Pancreas (tissue), 10 donors: ENCODE results near the gene GRK5. TPM values are rescaled to one million over a fixed set of nuclear protein-coding genes. Genes with fewer than 3 reads are reported as not detected.

ENCODE experiments used
- ATAC-seq, 4 donors: fragments of 200-7000 bp; cut with Tn5 transposase; one replicate each; pipeline versions ENCODE4 v1.8.0 to v1.9.1; 2020; ENCODE audit warnings: mild to moderate bottlenecking in 4 of 4, moderate library complexity in 4 of 4
- DNase-seq, 6 donors: peaks; one replicate each; pipeline ENCODE4 v3.0.0-alpha.2; 2020
- FAIRE-seq: peaks from 2 replicates; lab custom pipeline; 2012; peaks lifted over from hg19 to GRCh38; lab: Jason Lieb, UNC
- H3K27ac ChIP-seq, 4 donors: fragments of 200-600 bp; sonication (generic); 1 replicate in 3 of 4; 2 replicates in 1 of 4; pipeline versions ENCODE4 v1.5.0 to v1.8.0; 2020
- H3K27me3 ChIP-seq, 4 donors: fragments of 200-600 bp; one replicate each; pipeline ENCODE4 v1.8.0; 2021
- H3K36me3 ChIP-seq, 3 donors: fragments of 200-600 bp; sonication (generic) in 1 of 3; one replicate each; pipeline versions ENCODE4 v1.5.0 to v1.8.0; 2020 to 2021
- H3K4me1 ChIP-seq, 3 donors: fragments of 200-600 bp; one replicate each; pipeline ENCODE4 v1.8.0; 2021
- H3K4me3 ChIP-seq, 4 donors: fragments of 200-600 bp; sonication (generic) in 2 of 4; one replicate each; pipeline versions ENCODE4 v1.5.0 to v1.8.0; 2020 to 2021
- H3K9me3 ChIP-seq, 4 donors: fragments of 200-600 bp; one replicate each; pipeline ENCODE4 v1.8.0; 2021
- CTCF ChIP-seq, 4 donors: fragments of 200-600 bp; sonication (generic) in 3 of 4; IDR thresholded peaks; one replicate each; pipeline versions ENCODE4 v1.5.0 to v1.8.0; 2021; ENCODE audit warnings: antibody characterized with exemption in 4 of 4
- WGBS, 2 donors: extraction: QIAGEN DNeasy Blood & Tissue Kit; methylation state at CpG; one replicate each; pipeline ENCODE4 v1.1.7; 2013; 5-methylcytosine and 5-hydroxymethylcytosine counted together
- intact Hi-C, 3 donors: fragments of 100-400 bp; cut with DNase I; formaldehyde crosslinking; loops; one replicate each; pipeline versions ENCODE4 v1.11.1 to v1.14.2; 2022
- polyA plus RNA-seq, 2 donors: library from polyadenylated mRNA; stranded (reverse); fragments of 200-250 nt; gene quantifications; one replicate each; pipeline ENCODE4 v1.2.3, GENCODE V29; 2013
- total RNA-seq, 6 donors: library from RNA; stranded (reverse); fragmentation: NEBNext Ultra II Directional in 4 of 6; extraction: Animal tissue kit (Norgen Biotek cat#: 25700) in 4 of 6; gene quantifications; one replicate each; pipeline versions ENCODE4 v1.2.1 to v1.2.4, GENCODE V29; 2021 to 2023
- donor health status: healthy with polysubstance abuse.
- donor health status: DM: no; HTN: no; CAD: no; lungs with moderate emphysema.
- donor health status: DM: no; HTN: no; CAD: no.
- donor health status: control.
- donor health status: control.
- donor health status: Bipolar disorder and iron deficiency.
- donor health status: DM: yes; HTN: yes; CAD: no.
- donor health status: DM: no; HTN: no; CAD: no.
- donor health status: DM: no; HTN: no; CAD: no.
- donor health status: DM: yes; HTN: yes; CAD: no.

Gene GRK5
- total and polyA plus RNA-seq, 8 donors = 1.4 to 6.0 (median 2.5) TPM

GRCh38 chr10:119470920-119471702 lies 263.7 kb downstream of the GRK5 start:
- H3K36me3 ChIP-seq = no peaks in the 10 kb centered on the region
- ATAC-seq = no peak
- intact Hi-C loops = no loop called here
- H3K9me3 ChIP-seq = no peaks in the 10 kb centered on the region
- H3K4me1 ChIP-seq = no peaks in the 10 kb centered on the region
- H3K4me3 ChIP-seq = no peak overlapping the region
- 81 to 86% methylated on average over 3 of the region's 3 CpGs for WGBS, 2 donors
- TF ChIP-seq CTCF (IDR thresholded peaks at IDR 0.05) = no peak
- H3K27ac ChIP-seq = no peak overlapping the region
- FAIRE-seq = no peak
- no peak for DNase-seq
- no peaks in the 10 kb centered on the region for H3K27me3 ChIP-seq

- DNase-seq = no peak
- no peak for ATAC-seq
- Histone ChIP-seq H3K27ac (no peak overlapping the region), H3K4me3 (no peak overlapping the region), H3K9me3 (no peaks in the 10 kb centered on the region), H3K4me1 (no peaks in the 10 kb centered on the region), H3K36me3 (no peaks in the 10 kb centered on the region), H3K27me3 (no peaks in the 10 kb centered on the region)
- 93 to 97% methylated on average over 4 of the region's 4 CpGs for WGBS, 2 donors
- no peak for FAIRE-seq
- TF ChIP-seq CTCF (IDR thresholded peaks at IDR 0.05) = no peak
- intact Hi-C loops = no loop called here
These were observed 266.4 kb downstream of the GRK5 start for GRCh38 chr10:119473771-119474170.

GRCh38 chr10:119474606-119475005 lies 267.2 kb downstream of the GRK5 start:
- H3K9me3 ChIP-seq = no peaks in the 10 kb centered on the region
- H3K4me3 ChIP-seq = no peak overlapping the region
- no peak for TF ChIP-seq CTCF (IDR thresholded peaks at IDR 0.05)
- no peaks in the 10 kb centered on the region for H3K4me1 ChIP-seq
- H3K27me3 ChIP-seq = no peaks in the 10 kb centered on the region
- FAIRE-seq = no peak
- ATAC-seq = no peak
- DNase-seq = no peak
- no peaks in the 10 kb centered on the region for H3K36me3 ChIP-seq
- intact Hi-C loops = no loop called here
- H3K27ac ChIP-seq = no peak overlapping the region
- WGBS, 2 donors = 90 to 92% methylated on average over 10 of the region's 10 CpGs

- no peak for TF ChIP-seq CTCF (IDR thresholded peaks at IDR 0.05)
- no peaks in the 10 kb centered on the region for H3K9me3 ChIP-seq
- H3K4me1 ChIP-seq = no peaks in the 10 kb centered on the region
- H3K4me3 ChIP-seq = no peak overlapping the region
- FAIRE-seq (no peak), DNase-seq (no peak), ATAC-seq (no peak)
- intact Hi-C loops = no loop called here
- 64 to 75% methylated on average over 3 of the region's 3 CpGs for WGBS, 2 donors
- H3K27ac ChIP-seq = no peak overlapping the region
- no peaks in the 10 kb centered on the region for H3K27me3 ChIP-seq
- H3K36me3 ChIP-seq = no peaks in the 10 kb centered on the region
These were observed 270.1 kb downstream of the GRK5 start for GRCh38 chr10:119477444-119477843.

GRCh38 chr10:119478111-119478802 lies 270.9 kb downstream of the GRK5 start:
- no peak for TF ChIP-seq CTCF (IDR thresholded peaks at IDR 0.05)
- WGBS, 2 donors = 46% methylated on average over 8 of the region's 8 CpGs
- FAIRE-seq (no peak), DNase-seq (no peak), ATAC-seq (no peak)
- intact Hi-C loops = no loop called here
- Histone ChIP-seq H3K27ac (no peak overlapping the region), H3K4me1 (no peaks in the 10 kb centered on the region), H3K36me3 (no peaks in the 10 kb centered on the region), H3K9me3 (no peaks in the 10 kb centered on the region), H3K27me3 (no peaks in the 10 kb centered on the region), H3K4me3 (no peak overlapping the region)
